Ecto neural progenitor cell (in vitro differentiated cells): ENCODE results near the gene PPP4C.
"Not testable (repeated sequence)": the region's sequence is repeated elsewhere in the genome, so short reads cannot be mapped to it uniquely, and the experiment has no call there.

Source experiments
- DNase-seq: peaks from one replicate; pipeline ENCODE4 v3.0.0-alpha.2; 2018; ENCODE audit warnings: low spot score

PPP4C gene

GRCh38 chr16:30075503-30076275 is at the start of gene PPP4C:
Gene PPP4C, plus strand, starts transcription at chr16:30075994. Its CDS starts 384 bp downstream, at chr16:30076378.
- DNase-seq, result peak; percentile 93

GRCh38 chr16:30026449-30026848 is 49.3 kb upstream of the PPP4C start:
- DNase-seq, result no peak

- DNase-seq, result no peak
These were observed 48.0 kb upstream of the PPP4C start for GRCh38 chr16:30027588-30028437.

- peak; percentile 83 for DNase-seq
These were observed 47.2 kb upstream of the PPP4C start for GRCh38 chr16:30028438-30029076.

GRCh38 chr16:30030011-30030685 is 45.6 kb upstream of the PPP4C start:
- DNase-seq, result no peak

- DNase-seq, result peak; percentile 73
These were observed 44.9 kb upstream of the PPP4C start, which contains the start of gene TLCD3B for GRCh38 chr16:30030841-30031413. Gene TLCD3B, minus strand, starts transcription at chr16:30031271. Its CDS starts 744 bp downstream, at chr16:30030527.

GRCh38 chr16:30031477-30031918 is 44.3 kb upstream of the PPP4C start:
- no peak for DNase-seq

- peak; percentile 79 for DNase-seq
These were observed 43.5 kb upstream of the PPP4C start for GRCh38 chr16:30032083-30032819.

- no peak for DNase-seq
These were observed 42.5 kb upstream of the PPP4C start for GRCh38 chr16:30033270-30033669.

- DNase-seq, result no peak
These were observed 35.6 kb upstream of the PPP4C start for GRCh38 chr16:30040221-30040620.

- DNase-seq, result not testable (repeated sequence)
These were observed 35.1 kb upstream of the PPP4C start for GRCh38 chr16:30040690-30041089.

- no peak for DNase-seq
These were observed 34.0 kb upstream of the PPP4C start for GRCh38 chr16:30041841-30042240.

GRCh38 chr16:30046178-30046577 is 29.6 kb upstream of the PPP4C start:
- DNase-seq, result no peak

- no peak for DNase-seq
These were observed 29.2 kb upstream of the PPP4C start for GRCh38 chr16:30046588-30046987.

- DNase-seq, result no peak
These were observed 25.9 kb upstream of the PPP4C start for GRCh38 chr16:30049871-30050270.

- no peak for DNase-seq
These were observed 24.3 kb upstream of the PPP4C start for GRCh38 chr16:30051518-30051917.

GRCh38 chr16:30052671-30053372 is 23.0 kb upstream of the PPP4C start:
- peak; percentile 97 for DNase-seq

- no peak for DNase-seq
These were observed 22.3 kb upstream of the PPP4C start for GRCh38 chr16:30053376-30054015.

GRCh38 chr16:30054451-30054850 is 21.3 kb upstream of the PPP4C start:
- DNase-seq, result no peak
